Ovary (tissue), 3 donors: ENCODE data around the gene FHOD3.

Experiments used
- POLR2A ChIP-seq: fragments of 450-650 bp; IDR thresholded peaks from one replicate; pipeline ENCODE4 v1.6.1; 2017; ENCODE audit warnings: antibody characterized with exemption, mild to moderate bottlenecking, moderate library complexity
- TF ChIP-seq, protein P1 (sequence below), 3 donors: fragments of 450-650 bp in 2 of 3; fragments of 200-600 bp in 1 of 3; IDR thresholded peaks; one replicate each; pipeline versions ENCODE4 v1.5.1 to v1.8.0; 2016 to 2022; ENCODE audit warnings: antibody characterized with exemption in 3 of 3, mild to moderate bottlenecking in 1 of 3
- donor health status: DM: no; HTN: no; CAD: no.

GRCh38 chr18:36419900-36420531, 122.5 kb downstream of the FHOD3 start:
- TF ChIP-seq POLR2A: no peak
- TF ChIP-seq, protein P1, sequence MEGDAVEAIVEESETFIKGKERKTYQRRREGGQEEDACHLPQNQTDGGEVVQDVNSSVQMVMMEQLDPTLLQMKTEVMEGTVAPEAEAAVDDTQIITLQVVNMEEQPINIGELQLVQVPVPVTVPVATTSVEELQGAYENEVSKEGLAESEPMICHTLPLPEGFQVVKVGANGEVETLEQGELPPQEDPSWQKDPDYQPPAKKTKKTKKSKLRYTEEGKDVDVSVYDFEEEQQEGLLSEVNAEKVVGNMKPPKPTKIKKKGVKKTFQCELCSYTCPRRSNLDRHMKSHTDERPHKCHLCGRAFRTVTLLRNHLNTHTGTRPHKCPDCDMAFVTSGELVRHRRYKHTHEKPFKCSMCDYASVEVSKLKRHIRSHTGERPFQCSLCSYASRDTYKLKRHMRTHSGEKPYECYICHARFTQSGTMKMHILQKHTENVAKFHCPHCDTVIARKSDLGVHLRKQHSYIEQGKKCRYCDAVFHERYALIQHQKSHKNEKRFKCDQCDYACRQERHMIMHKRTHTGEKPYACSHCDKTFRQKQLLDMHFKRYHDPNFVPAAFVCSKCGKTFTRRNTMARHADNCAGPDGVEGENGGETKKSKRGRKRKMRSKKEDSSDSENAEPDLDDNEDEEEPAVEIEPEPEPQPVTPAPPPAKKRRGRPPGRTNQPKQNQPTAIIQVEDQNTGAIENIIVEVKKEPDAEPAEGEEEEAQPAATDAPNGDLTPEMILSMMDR (IDR thresholded peaks at IDR 0.05): no peak
